T-helper 2 cell treated with Interferon-gamma antibody and Interleukin-4, amounts not matched to agents 5 μg/mL and 100 μg/mL, for 36 hours (primary cell): Measurements from ENCODE around the gene USP5.

Experiments used
- DNase-seq: peaks from one replicate; pipeline ENCODE4 v3.0.0; 2021; ENCODE audit warnings: low spot score
- H3K27ac Mint-ChIP-seq: one replicate; pipeline ENCODE4 v1.8.0; 2021; ENCODE audit warnings: mild to moderate bottlenecking, mixed read lengths
- H3K27me3 Mint-ChIP-seq: one replicate; pipeline ENCODE4 v1.8.0; 2021; ENCODE audit warnings: low read depth, mixed read lengths
- H3K36me3 Mint-ChIP-seq: one replicate; pipeline ENCODE4 v1.8.0; 2021; ENCODE audit warnings: low read depth, mixed read lengths
- H3K4me1 Mint-ChIP-seq: one replicate; pipeline ENCODE4 v1.8.0; 2021; ENCODE audit warnings: low read depth, mixed read lengths
- H3K4me3 Mint-ChIP-seq: one replicate; pipeline ENCODE4 v1.8.0; 2022; ENCODE audit warnings: mild to moderate bottlenecking, moderate library complexity, mixed read lengths
- H3K9me3 Mint-ChIP-seq: one replicate; pipeline ENCODE4 v1.8.0; 2021; ENCODE audit warnings: mixed read lengths

USP5 gene

DNA sequence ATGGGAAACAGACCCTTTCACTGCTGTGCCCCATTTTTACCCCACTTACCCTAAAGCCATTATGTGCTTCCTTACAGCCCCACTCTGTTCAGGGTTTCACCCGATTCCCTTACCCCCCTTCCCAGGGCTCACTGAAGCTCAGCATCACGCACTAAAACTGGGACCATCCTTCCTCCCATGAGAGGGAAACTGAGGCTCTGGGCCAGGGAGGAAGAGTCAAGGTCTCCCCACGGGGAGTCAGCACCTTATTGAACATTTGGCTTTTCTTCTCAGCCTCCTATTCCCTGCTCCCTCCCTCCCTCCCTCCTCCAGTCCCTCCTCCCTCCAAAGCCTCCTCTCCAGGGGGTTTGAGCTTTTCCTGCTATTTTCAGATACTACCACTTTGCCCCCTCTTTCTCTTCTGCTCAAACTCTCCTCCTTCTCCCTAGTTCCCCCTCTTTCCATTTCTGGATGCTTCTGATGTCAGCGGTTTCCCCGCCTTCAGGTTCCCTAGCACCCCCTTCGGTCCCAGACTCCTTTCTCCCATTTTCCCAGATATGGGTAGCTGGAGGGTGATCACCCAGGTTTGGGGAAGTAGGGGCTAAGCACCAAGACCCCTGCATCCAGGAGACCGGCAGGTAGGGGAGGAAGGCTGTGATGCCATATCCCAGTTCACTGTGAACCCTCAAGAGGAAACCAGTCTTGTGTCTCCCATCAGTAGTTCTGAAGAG is 29.4 kb upstream of the USP5 start:
- Mint-ChIP-seq H3K9me3 (no peaks in the 10 kb centered on the region), H3K27ac (no peak overlapping the region), H3K27me3 (peaks cover 40% of the 10 kb centered on the region), H3K4me1 (peaks cover 22% of the 10 kb centered on the region), H3K36me3 (peaks cover 24% of the 10 kb centered on the region), H3K4me3 (no peak overlapping the region)
- no peak for DNase-seq

GRCh38 chr12:6823182-6824084 is 28.5 kb upstream of the USP5 start:
- Mint-ChIP-seq H3K4me3 (no peak overlapping the region), H3K27me3 (peaks cover 43% of the 10 kb centered on the region), H3K27ac (no peak overlapping the region), H3K36me3 (peaks cover 16% of the 10 kb centered on the region), H3K9me3 (no peaks in the 10 kb centered on the region), H3K4me1 (peaks cover 25% of the 10 kb centered on the region)
- no peak for DNase-seq

DNA sequence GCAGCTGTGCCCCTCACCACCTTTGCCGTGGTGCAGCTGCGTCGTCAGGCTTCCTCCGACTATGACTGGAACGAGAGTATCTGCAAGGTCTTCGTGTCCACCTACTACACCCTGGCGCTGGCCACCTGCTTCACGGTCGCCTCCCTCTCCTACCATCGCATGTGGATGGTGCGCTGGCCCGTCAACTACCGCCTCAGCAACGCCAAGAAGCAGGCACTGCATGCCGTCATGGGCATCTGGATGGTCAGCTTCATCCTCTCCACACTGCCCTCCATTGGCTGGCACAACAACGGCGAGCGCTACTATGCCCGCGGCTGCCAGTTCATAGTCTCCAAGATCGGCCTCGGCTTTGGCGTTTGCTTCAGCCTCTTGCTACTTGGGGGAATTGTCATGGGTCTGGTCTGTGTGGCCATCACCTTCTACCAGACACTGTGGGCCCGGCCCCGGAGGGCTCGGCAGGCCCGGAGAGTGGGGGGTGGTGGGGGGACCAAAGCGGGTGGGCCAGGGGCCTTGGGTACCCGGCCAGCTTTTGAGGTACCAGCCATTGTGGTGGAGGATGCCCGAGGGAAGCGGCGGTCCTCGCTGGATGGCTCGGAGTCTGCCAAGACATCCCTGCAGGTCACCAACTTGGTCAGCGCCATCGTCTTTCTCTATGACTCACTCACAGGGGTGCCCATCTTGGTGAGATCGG is 27.7 kb upstream of the USP5 start:
- DNase-seq = no peak
- Mint-ChIP-seq H3K4me3 (no peak overlapping the region), H3K36me3 (peaks cover 9% of the 10 kb centered on the region), H3K27ac (no peak overlapping the region), H3K4me1 (peaks cover 29% of the 10 kb centered on the region), H3K27me3 (peaks cover 48% of the 10 kb centered on the region), H3K9me3 (no peaks in the 10 kb centered on the region)

GRCh38 chr12:6824901-6825381 is 27.0 kb upstream of the USP5 start:
- peaks cover 31% of the 10 kb centered on the region for H3K4me1 Mint-ChIP-seq
- peaks cover 53% of the 10 kb centered on the region for H3K27me3 Mint-ChIP-seq
- no peak overlapping the region for H3K4me3 Mint-ChIP-seq
- no peak overlapping the region for H3K27ac Mint-ChIP-seq
- H3K9me3 Mint-ChIP-seq = no peaks in the 10 kb centered on the region
- H3K36me3 Mint-ChIP-seq = peaks cover 3% of the 10 kb centered on the region
- DNase-seq = no peak

DNA sequence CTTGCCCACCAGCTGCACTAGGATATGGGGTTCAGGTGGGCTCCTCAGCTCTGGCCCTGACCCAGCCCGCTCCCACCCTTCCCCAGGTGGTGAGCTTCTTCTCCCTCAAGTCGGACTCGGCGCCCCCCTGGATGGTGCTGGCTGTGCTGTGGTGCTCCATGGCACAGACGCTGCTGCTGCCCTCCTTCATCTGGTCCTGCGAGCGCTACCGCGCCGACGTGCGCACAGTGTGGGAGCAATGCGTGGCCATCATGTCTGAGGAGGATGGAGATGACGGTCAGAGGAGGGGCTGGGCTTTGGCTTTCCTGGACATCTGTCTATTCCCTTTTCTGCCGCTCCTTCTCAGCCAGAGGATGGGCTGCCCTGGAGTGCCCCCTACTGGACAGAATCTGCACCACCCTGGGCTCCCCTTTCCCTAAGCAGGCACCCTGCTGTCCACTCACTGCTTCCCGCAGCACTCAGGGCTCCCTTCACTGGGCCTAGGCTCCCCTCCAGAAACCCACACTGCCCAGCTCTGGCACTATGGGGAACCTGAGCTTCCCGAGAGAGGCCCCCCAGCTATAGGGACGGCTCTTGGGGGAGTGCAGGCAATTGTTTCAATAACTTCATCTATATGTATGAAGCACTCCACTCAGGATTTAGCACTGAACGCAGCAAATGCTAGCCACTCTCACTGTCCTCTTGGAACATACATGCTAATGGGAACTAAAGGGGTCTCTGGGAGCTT is 26.4 kb upstream of the USP5 start:
- H3K27ac Mint-ChIP-seq = peak overlapping the region; percentile 9
- H3K27me3 Mint-ChIP-seq = peaks cover 57% of the 10 kb centered on the region
- no peak overlapping the region for H3K4me3 Mint-ChIP-seq
- no peaks in the 10 kb centered on the region for H3K9me3 Mint-ChIP-seq
- peak; percentile 74 for DNase-seq
- peaks cover 30% of the 10 kb centered on the region for H3K4me1 Mint-ChIP-seq
- peaks cover 1% of the 10 kb centered on the region for H3K36me3 Mint-ChIP-seq

DNA sequence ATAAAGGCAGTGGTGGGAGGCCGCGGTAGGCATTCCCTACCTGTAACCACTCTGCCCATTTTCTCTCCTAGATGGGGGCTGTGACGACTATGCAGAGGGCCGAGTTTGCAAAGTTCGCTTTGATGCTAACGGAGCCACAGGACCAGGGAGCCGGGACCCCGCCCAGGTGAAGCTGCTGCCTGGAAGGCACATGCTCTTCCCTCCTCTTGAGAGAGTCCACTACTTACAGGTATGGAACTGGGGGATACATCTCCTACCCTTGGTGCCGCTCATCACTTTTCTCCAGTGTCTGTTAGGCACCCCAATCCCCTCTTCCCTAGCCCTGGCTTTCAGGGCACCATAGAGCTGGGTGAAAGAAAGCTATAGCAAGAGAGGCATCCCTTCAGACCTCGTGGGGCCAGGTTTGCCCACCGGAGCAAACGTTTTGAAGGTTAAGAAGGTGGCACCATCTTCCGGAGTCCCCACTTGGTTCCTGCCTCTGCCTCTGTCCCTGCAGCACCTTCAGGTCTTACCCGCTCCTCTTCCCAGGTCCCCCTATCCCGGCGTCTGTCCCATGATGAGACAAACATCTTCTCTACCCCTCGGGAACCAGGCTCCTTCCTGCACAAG is 25.7 kb upstream of the USP5 start:
- Mint-ChIP-seq H3K9me3 (no peaks in the 10 kb centered on the region), H3K4me1 (peaks cover 23% of the 10 kb centered on the region), H3K4me3 (no peak overlapping the region), H3K27me3 (peaks cover 63% of the 10 kb centered on the region), H3K36me3 (no peaks in the 10 kb centered on the region), H3K27ac (no peak overlapping the region)
- DNase-seq = no peak

DNA sequence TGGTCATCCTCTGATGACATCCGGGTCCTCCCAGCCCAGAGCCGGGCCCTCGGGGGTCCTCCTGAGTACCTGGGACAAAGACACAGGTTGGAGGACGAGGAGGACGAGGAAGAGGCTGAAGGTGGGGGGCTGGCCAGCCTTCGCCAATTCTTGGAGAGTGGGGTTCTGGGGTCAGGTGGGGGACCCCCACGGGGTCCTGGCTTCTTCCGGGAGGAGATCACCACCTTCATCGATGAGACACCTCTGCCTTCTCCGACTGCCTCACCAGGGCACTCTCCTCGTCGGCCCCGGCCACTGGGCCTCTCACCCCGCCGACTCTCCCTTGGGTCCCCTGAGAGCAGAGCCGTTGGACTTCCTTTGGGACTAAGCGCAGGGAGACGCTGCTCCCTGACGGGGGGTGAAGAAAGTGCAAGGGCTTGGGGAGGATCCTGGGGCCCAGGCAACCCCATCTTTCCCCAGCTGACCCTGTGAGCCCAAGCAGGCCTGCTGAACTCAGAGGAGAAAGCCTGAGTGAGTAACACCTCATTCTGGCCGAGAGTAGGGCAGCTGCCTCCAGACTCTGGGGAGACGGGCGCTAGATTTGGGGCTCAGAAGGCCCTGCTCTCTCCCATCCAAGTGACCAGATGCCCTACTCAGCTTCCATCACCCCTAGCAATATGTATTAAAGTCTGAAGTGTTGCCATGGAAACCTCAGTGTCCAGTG is 25.1 kb upstream of the USP5 start:
- no peak for DNase-seq
- peak overlapping the region; percentile 55 for H3K4me3 Mint-ChIP-seq
- peaks cover 61% of the 10 kb centered on the region for H3K27me3 Mint-ChIP-seq
- no peaks in the 10 kb centered on the region for H3K36me3 Mint-ChIP-seq
- H3K9me3 Mint-ChIP-seq = no peaks in the 10 kb centered on the region
- H3K27ac Mint-ChIP-seq = peak overlapping the region; percentile 10
- peaks cover 21% of the 10 kb centered on the region for H3K4me1 Mint-ChIP-seq

DNA sequence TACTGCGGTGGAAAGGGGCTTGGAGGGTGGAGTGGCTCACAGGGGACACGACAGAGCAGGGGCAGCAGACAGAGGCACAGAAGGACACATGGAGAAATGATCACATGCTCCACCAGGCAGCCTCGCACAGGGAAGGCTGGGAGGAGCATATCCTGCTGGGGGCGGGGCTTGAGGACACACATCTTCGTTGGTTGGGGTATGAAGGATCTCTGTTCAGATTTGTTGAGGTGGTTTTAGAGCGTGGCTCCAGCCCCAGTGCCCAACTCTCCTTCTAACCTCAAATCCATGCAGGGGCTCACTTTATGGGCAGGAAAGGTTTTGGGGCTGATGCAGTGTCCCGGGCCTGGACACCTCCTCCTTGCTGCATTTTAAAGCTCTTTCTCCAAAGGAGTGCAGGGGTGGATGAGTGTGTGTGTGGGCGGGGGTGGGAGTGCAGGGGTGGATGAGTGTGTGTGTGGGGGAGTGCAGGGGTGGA is 24.5 kb upstream of the USP5 start:
- H3K27me3 Mint-ChIP-seq = peaks cover 55% of the 10 kb centered on the region
- H3K4me1 Mint-ChIP-seq = peaks cover 19% of the 10 kb centered on the region
- peak; percentile 53 for DNase-seq
- peak overlapping the region; percentile 10 for H3K27ac Mint-ChIP-seq
- H3K36me3 Mint-ChIP-seq = no peaks in the 10 kb centered on the region
- H3K9me3 Mint-ChIP-seq = no peaks in the 10 kb centered on the region
- peak overlapping the region; percentile 55 for H3K4me3 Mint-ChIP-seq

GRCh38 chr12:6827982-6828780 is 23.8 kb upstream of the USP5 start, which contains the start of gene P3H3:
TSS of gene P3H3 (plus strand) at chr12:6828407. CDS start at chr12:6828441, 34 bp downstream.
- no peak for DNase-seq

DNA sequence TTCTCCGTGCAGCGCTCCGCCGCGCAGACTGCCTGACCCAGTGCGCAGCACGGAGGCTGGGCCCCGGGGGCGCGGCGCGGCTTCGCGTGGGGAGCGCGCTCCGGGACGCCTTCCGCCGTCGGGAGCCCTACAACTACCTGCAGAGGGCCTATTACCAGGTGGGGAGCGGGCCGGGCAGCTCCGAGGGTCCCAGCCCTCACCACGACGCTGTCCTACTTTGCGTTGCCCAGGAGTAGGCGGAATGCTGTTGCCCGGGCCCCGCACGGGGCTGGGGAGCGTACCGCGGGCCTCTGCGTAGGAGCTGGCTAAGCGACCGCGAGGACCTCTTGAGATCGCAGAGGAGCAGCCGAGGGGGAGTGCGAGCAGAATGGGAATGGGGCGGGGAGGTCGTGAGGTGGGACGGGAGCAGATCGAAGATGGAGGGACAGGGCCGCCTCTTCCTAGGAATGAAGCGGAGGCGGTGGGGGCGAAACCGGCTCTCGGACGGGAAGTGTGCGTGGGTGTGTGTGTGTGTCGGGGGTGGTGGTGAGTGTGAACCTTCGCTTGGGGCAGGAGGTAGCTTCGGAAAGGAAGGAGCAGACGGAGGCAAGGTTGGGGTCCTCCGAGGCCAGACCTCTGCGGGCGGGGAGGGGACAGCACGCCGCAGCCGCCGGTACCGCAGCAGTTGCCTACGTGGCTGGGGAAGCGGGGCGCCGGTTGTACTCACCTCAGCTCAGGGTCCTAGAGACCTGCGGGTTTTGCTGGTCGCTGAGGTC is 23.0 kb upstream of the USP5 start:
- Mint-ChIP-seq H3K36me3 (no peaks in the 10 kb centered on the region), H3K27me3 (peaks cover 44% of the 10 kb centered on the region), H3K4me1 (peaks cover 19% of the 10 kb centered on the region), H3K27ac (peak overlapping the region; percentile 59), H3K4me3 (peak overlapping the region; percentile 85), H3K9me3 (no peaks in the 10 kb centered on the region)
- DNase-seq = peak; percentile 37

More at GRCh38 chr12:6827982-6828780, 23.8 kb upstream of the USP5 start, which contains the start of gene P3H3:
- peaks cover 19% of the 10 kb centered on the region for H3K4me1 Mint-ChIP-seq
- H3K4me3 Mint-ChIP-seq = peak within 1 kb of the TSS; percentile 85
- peak within 1 kb of the TSS; percentile 59 for H3K27ac Mint-ChIP-seq
- H3K27me3 Mint-ChIP-seq = peaks cover 49% of the 10 kb centered on the region
- H3K9me3 Mint-ChIP-seq = no peaks in the 10 kb centered on the region
- no peaks in the 10 kb centered on the region for H3K36me3 Mint-ChIP-seq

DNA sequence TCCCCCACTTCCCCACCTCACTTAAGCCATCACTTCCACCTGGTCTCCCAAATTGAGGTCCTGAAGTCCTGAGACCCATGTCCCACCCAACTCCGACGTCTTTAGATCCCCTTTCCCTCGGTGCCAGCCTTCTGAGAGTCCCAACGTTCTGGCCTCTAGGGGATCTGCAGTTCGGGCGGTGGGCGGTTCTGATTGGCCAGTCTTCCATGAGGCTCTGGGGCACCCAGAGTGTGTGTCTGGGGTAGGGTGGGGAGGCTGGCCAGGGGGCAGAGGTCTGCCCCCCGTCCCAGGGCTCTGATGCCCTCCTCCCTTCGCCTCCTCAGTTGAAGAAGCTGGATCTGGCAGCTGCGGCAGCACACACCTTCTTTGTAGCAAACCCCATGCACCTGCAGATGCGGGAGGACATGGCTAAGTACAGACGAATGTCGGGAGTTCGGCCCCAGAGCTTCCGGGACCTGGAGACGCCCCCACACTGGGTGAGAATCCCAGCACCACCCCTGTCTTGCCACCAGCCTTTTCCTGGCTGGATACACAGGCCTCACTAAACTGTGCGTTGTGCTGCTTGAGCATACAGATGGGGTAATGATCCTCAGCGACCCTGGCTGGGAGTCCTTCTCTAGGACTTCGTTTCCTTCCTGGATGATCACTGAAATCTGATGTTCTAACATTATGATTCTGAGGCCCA is 22.3 kb upstream of the USP5 start:
- Mint-ChIP-seq H3K27ac (no peak overlapping the region), H3K4me1 (peaks cover 19% of the 10 kb centered on the region), H3K4me3 (peak overlapping the region; percentile 85), H3K36me3 (no peaks in the 10 kb centered on the region), H3K27me3 (peaks cover 40% of the 10 kb centered on the region), H3K9me3 (no peaks in the 10 kb centered on the region)
- no peak for DNase-seq
